Measurements from ENCODE around the gene FXYD4. TPM values are rescaled to one million over a fixed set of nuclear protein-coding genes. Genes with fewer than 3 reads are reported as not detected.

FXYD4 gene
- total RNA-seq, 2 experiments from 2014 or later = not detected

- H3K9me3 Mint-ChIP-seq = no peaks in the 10 kb centered on the region
- no peak for TF ChIP-seq CTCF (IDR thresholded peaks at IDR 0.05)
- ATAC-seq (no peak), DNase-seq (no peak)
- H3K27ac Mint-ChIP-seq = no peak overlapping the region
- no peak overlapping the region for H3K4me3 Mint-ChIP-seq
- H3K4me1 Mint-ChIP-seq (ENCODE audit: low read depth) = peaks cover 15% of the 10 kb centered on the region
- intact Hi-C loops (cut with micrococcal nuclease) = no loop called here
- ChIA-PET POLR2A (interaction anchor here (0.9 kb wide), 1 partner anchor 111 kb away, joined by 5 read pairs; no protein-coding TSS in a partner anchor), CTCF (interaction anchor here (1.0 to 2.2 kb wide), 2 partner anchors 59 to 147 kb away, joined by 4 to 12 read pairs; no protein-coding TSS in a partner anchor)
- no peaks in the 10 kb centered on the region for H3K36me3 Mint-ChIP-seq (ENCODE audit: low read depth)
- H3K27me3 Mint-ChIP-seq = peaks cover 11% of the 10 kb centered on the region
These were observed 20.1 kb upstream of the FXYD4 start for GRCh38 chr10:43351301-43351700.

GRCh38 chr10:43352951-43353350 is 18.5 kb upstream of the FXYD4 start:
- POLR2A ChIA-PET = interaction anchor here (1.0 to 1.3 kb wide), 2 partner anchors 43 to 129 kb away, joined by 3 read pairs; no protein-coding TSS in a partner anchor
- CTCF ChIA-PET = interaction anchor here (1.1 to 2.5 kb wide), 3 partner anchors 16 to 61 kb away, joined by 3 to 21 read pairs (median 7); no protein-coding TSS in a partner anchor
- no peak for TF ChIP-seq CTCF (IDR thresholded peaks at IDR 0.05)
- Mint-ChIP-seq H3K27ac (no peak overlapping the region), H3K9me3 (no peaks in the 10 kb centered on the region), H3K4me3 (no peak overlapping the region), H3K27me3 (peaks cover 11% of the 10 kb centered on the region), H3K4me1 (ENCODE audit: low read depth) (peaks cover 18% of the 10 kb centered on the region), H3K36me3 (ENCODE audit: low read depth) (no peaks in the 10 kb centered on the region)
- intact Hi-C loops (cut with micrococcal nuclease) = no loop called here
- DNase-seq (no peak), ATAC-seq (no peak)

- CTCF ChIA-PET = interaction anchor here (1.1 to 2.5 kb wide), 5 partner anchors 17 to 152 kb away, joined by 3 to 21 read pairs (median 4); no protein-coding TSS in a partner anchor
These were observed 17.7 kb upstream of the FXYD4 start for GRCh38 chr10:43353495-43354329.

GRCh38 chr10:43354330-43354635 is 17.2 kb upstream of the FXYD4 start:
- no peak overlapping the region for H3K27ac Mint-ChIP-seq
- intact Hi-C loops (cut with micrococcal nuclease) = no loop called here
- no peaks in the 10 kb centered on the region for H3K9me3 Mint-ChIP-seq
- H3K4me1 Mint-ChIP-seq (ENCODE audit: low read depth) = peaks cover 11% of the 10 kb centered on the region
- ATAC-seq (no peak), DNase-seq (no peak)
- H3K4me3 Mint-ChIP-seq = no peak overlapping the region
- CTCF ChIA-PET = interaction anchor here (1.1 to 2.5 kb wide), 4 partner anchors 25 to 152 kb away, joined by 3 to 21 read pairs (median 6); no protein-coding TSS in a partner anchor
- TF ChIP-seq CTCF (IDR thresholded peaks at IDR 0.05) = no peak
- H3K27me3 Mint-ChIP-seq = peaks cover 8% of the 10 kb centered on the region
- POLR2A ChIA-PET = no interaction called here
- no peaks in the 10 kb centered on the region for H3K36me3 Mint-ChIP-seq (ENCODE audit: low read depth)

More at GRCh38 chr10:43353495-43354329, 17.7 kb upstream of the FXYD4 start:
- no peak for TF ChIP-seq CTCF (IDR thresholded peaks at IDR 0.05)
- intact Hi-C loops (cut with micrococcal nuclease) = no loop called here
- ATAC-seq (no peak), DNase-seq (no peak)
- POLR2A ChIA-PET = interaction anchor here (1.0 to 1.3 kb wide), 2 partner anchors 42 to 129 kb away, joined by 3 read pairs; no protein-coding TSS in a partner anchor
- H3K36me3 Mint-ChIP-seq (ENCODE audit: low read depth) = no peaks in the 10 kb centered on the region
- no peak overlapping the region for H3K27ac Mint-ChIP-seq
- peaks cover 11% of the 10 kb centered on the region for H3K4me1 Mint-ChIP-seq (ENCODE audit: low read depth)
- H3K4me3 Mint-ChIP-seq = no peak overlapping the region
- H3K9me3 Mint-ChIP-seq = no peaks in the 10 kb centered on the region
- peaks cover 9% of the 10 kb centered on the region for H3K27me3 Mint-ChIP-seq

GRCh38 chr10:43354879-43355380 is 16.5 kb upstream of the FXYD4 start:
- H3K9me3 Mint-ChIP-seq = no peaks in the 10 kb centered on the region
- CTCF ChIA-PET = interaction anchor here (1.1 to 2.5 kb wide), 3 partner anchors 63 to 153 kb away, joined by 3 to 21 read pairs (median 4); no protein-coding TSS in a partner anchor
- POLR2A ChIA-PET = no interaction called here
- no peak overlapping the region for H3K4me3 Mint-ChIP-seq
- DNase-seq (no peak), ATAC-seq (no peak)
- TF ChIP-seq CTCF (IDR thresholded peaks at IDR 0.05) = no peak
- no peak overlapping the region for H3K27ac Mint-ChIP-seq
- intact Hi-C loops (cut with micrococcal nuclease) = no loop called here
- H3K36me3 Mint-ChIP-seq (ENCODE audit: low read depth) = no peaks in the 10 kb centered on the region
- peaks cover 12% of the 10 kb centered on the region for H3K4me1 Mint-ChIP-seq (ENCODE audit: low read depth)
- H3K27me3 Mint-ChIP-seq = peaks cover 8% of the 10 kb centered on the region
